SJCRH30 (cell line): Measurements from ENCODE around the gene FOXA2. TPM values are rescaled to one million over a fixed set of nuclear protein-coding genes. Genes with fewer than 3 reads are reported as not detected.

ENCODE experiments used
- DNase-seq, 2 experiments: peaks; one replicate each; pipeline ENCODE4 v3.0.0-alpha.2; 2015 to 2020
- H3K27ac ChIP-seq: fragments of 250-450 bp; sonication (Bioruptor Pico); 2 replicates; pipeline ENCODE4 v1.5.1; 2020; ENCODE audit warnings: mild to moderate bottlenecking, moderate library complexity
- H3K27me3 ChIP-seq: fragments of 250-450 bp; sonication (Bioruptor Pico); 2 replicates; pipeline ENCODE4 v1.5.1; 2020; ENCODE audit warnings: mild to moderate bottlenecking, moderate library complexity
- H3K36me3 ChIP-seq: fragments of 250-450 bp; sonication (Bioruptor Pico); 2 replicates; pipeline ENCODE4 v1.5.1; 2020; ENCODE audit warnings: mild to moderate bottlenecking, moderate library complexity
- H3K4me1 ChIP-seq: fragments of 250-450 bp; sonication (Bioruptor Pico); 2 replicates; pipeline ENCODE4 v1.5.1; 2020; ENCODE audit warnings: mild to moderate bottlenecking, moderate library complexity
- H3K4me3 ChIP-seq: fragments of 250-450 bp; sonication (Bioruptor Pico); 2 replicates; pipeline ENCODE4 v1.5.1; 2020; ENCODE audit warnings: mild to moderate bottlenecking, moderate library complexity
- H3K9me3 ChIP-seq: fragments of 250-450 bp; sonication (Bioruptor Pico); replicated peaks from 2 replicates; pipeline ENCODE4 v1.5.1; 2020; ENCODE audit warnings: mild to moderate bottlenecking, moderate library complexity
- total RNA-seq: library from RNA; depleted of rRNA; stranded (reverse); fragments of >200 nt; shearing (Covaris generic); gene quantifications from 2 replicates; pipeline ENCODE4 v1.2.3, GENCODE V29; 2014; rRNA removed

FOXA2 gene
- 2.7 and 3.2 TPM in 2 replicates for total RNA-seq

DNA sequence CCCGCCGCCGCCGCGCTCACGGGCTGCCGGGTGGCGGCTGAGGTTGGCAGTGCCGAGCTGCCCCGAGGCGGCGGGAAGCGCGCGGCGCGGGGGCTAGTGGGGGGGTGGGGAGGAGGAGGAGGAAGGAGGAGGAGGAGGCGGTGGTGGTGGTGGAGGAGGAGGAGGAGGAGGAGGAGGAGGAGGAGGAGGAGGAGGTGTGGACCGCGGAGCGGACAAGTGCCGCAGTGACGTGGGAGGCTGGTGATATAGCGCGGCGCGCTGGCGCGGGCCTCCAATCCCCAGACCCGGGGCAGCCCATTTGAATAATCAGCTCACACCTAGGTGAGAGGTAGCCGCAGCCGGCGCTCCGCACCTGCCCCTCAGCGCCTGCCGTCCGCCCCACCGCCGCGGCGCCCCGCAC lies at the start of gene FOXA2:
TSS of gene FOXA2 (minus strand) at position 51 of the 400 bp plus-strand sequence. CDS start 294 bp downstream, outside the sequence.
- Histone ChIP-seq H3K9me3 (no peaks in the 10 kb centered on the region), H3K36me3 (peaks cover 2% of the 10 kb centered on the region; the same call in 1 of the 2 replicates), H3K27ac (peak within 1 kb of the TSS; percentile 45; the same call in 1 of the 2 replicates), H3K4me3 (peak within 1 kb of the TSS; percentile 66), H3K4me1 (no peaks in the 10 kb centered on the region), H3K27me3 (no peaks in the 10 kb centered on the region)
- DNase-seq = no peak

- Histone ChIP-seq H3K4me3 (no peak overlapping the region), H3K4me1 (no peaks in the 10 kb centered on the region), H3K27me3 (no peaks in the 10 kb centered on the region), H3K9me3 (no peaks in the 10 kb centered on the region), H3K36me3 (no peaks in the 10 kb centered on the region), H3K27ac (no peak overlapping the region)
- no peak for DNase-seq
Observed at GRCh38 chr20:22630701-22631100, 46.3 kb upstream of the FOXA2 start.

DNA sequence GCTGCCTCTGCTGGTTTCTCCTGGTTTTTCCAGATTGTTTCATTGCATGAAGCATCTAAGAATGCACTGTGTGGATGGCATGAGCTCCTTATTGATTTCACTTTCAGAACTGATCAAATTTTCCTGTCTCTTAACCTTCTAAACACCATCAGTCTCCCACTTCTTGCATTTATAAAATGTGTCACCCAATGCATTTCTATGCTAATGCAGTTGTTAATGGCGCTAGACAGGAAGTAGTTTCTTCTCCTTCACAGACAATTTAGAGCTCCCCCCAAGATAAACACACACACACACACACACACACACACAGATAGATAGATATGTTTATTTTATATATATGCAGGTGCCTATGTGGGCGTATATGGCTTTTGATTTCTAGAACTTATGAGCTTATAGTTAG lies 45.6 kb upstream of the FOXA2 start:
- Histone ChIP-seq H3K27me3 (no peaks in the 10 kb centered on the region), H3K9me3 (no peaks in the 10 kb centered on the region), H3K4me3 (no peak overlapping the region), H3K36me3 (no peaks in the 10 kb centered on the region), H3K27ac (no peak overlapping the region), H3K4me1 (no peaks in the 10 kb centered on the region)
- DNase-seq = no peak

- no peak for DNase-seq
- Histone ChIP-seq H3K4me3 (no peak overlapping the region), H3K27ac (no peak overlapping the region), H3K36me3 (no peaks in the 10 kb centered on the region), H3K4me1 (no peaks in the 10 kb centered on the region), H3K27me3 (no peaks in the 10 kb centered on the region), H3K9me3 (no peaks in the 10 kb centered on the region)
Observed at GRCh38 chr20:22629447-22629846, 45.1 kb upstream of the FOXA2 start.

- Histone ChIP-seq H3K36me3 (no peaks in the 10 kb centered on the region), H3K9me3 (no peaks in the 10 kb centered on the region), H3K27ac (no peak overlapping the region), H3K4me1 (no peaks in the 10 kb centered on the region), H3K4me3 (no peak overlapping the region), H3K27me3 (no peaks in the 10 kb centered on the region)
- peak in 1 of 2 experiments; percentile 12 for DNase-seq
Observed at GRCh38 chr20:22626496-22626895, 42.1 kb upstream of the FOXA2 start.

DNA sequence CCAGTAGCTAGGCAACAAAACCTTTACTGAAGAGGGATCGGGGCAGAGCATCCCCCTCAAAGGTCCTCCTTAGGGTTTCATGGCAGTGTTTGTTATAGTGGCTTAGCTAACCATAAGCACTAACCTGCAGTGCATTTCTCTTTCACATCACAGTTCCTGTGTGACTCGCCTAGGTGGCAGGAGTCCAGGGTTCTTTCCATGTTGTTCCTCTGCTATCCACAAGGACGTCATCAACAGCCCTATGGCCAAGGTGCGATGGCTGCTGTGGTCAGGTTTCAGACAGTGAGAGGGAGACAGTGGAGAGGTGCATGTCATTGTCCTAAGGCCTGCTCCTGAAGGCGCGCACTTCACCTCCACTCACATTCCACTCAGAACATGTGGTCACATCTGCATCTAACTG lies 38.8 kb upstream of the FOXA2 start:
- H3K27me3 ChIP-seq = no peaks in the 10 kb centered on the region
- no peaks in the 10 kb centered on the region for H3K36me3 ChIP-seq
- no peak overlapping the region for H3K27ac ChIP-seq
- no peaks in the 10 kb centered on the region for H3K4me1 ChIP-seq
- H3K9me3 ChIP-seq = no peaks in the 10 kb centered on the region
- H3K4me3 ChIP-seq = no peak overlapping the region
- peak in 1 of 2 experiments; percentile 5 for DNase-seq

DNA sequence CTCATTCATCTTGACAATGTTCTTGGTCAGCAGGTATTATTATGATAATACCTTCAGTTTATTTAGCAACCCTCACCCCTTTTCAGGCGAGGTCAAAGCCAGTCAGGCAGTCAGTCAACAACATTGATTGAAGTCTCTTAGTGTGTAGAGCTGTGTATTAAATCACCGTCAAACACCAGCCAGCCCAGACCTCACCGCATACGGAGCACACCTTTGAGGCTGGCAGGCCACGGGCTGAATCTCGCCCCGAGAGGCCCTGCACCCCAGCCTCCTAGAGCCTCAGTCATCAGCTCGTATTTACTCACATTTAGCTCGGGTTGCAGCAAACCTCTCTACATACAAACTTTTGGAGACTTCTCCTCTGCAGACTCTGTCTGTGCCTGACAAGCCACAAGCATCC lies 36.0 kb upstream of the FOXA2 start:
- Histone ChIP-seq H3K36me3 (no peaks in the 10 kb centered on the region), H3K9me3 (no peaks in the 10 kb centered on the region), H3K27ac (no peak overlapping the region), H3K27me3 (no peaks in the 10 kb centered on the region), H3K4me1 (no peaks in the 10 kb centered on the region), H3K4me3 (no peak overlapping the region)
- no peak for DNase-seq

DNA sequence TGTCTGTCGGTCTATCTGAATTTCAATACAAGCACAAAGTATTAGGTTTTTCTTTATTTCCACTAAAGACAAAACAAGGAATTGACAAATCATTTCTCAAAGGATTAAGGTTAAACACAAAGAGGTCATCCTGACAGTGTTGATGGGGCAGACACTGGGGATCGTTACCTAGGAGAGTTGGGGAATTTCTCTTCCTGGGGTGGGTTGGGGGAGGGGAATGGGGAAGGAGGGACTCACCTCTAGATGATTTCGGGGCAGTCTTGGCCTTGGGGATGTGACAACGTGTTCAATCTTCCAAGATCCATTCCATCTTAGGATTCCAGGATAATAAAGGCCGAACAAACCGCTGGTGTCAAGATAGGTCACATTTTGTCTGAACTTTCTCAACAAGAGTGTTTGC lies 35.4 kb upstream of the FOXA2 start:
- no peaks in the 10 kb centered on the region for H3K9me3 ChIP-seq
- H3K36me3 ChIP-seq = no peaks in the 10 kb centered on the region
- H3K27ac ChIP-seq = no peak overlapping the region
- no peak overlapping the region for H3K4me3 ChIP-seq
- H3K27me3 ChIP-seq = no peaks in the 10 kb centered on the region
- no peaks in the 10 kb centered on the region for H3K4me1 ChIP-seq
- DNase-seq = no peak

DNA sequence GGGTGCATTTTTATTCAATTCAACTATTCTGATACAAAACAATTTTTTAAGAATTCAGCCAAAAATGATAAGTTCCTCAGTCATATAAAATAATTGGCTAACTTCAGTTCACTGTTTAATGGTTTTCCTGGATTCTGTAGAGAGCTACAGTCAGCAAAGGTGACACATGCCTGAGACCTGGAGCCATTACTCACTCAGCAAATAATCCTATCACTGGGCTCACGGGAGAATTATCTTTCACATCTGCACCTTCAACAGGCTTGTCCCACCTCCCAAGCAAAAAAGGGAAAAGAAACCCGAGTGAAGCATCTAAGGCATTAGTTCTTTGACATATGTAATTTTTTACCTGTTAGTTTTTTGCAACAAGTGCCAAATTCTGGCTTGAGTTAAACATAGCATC lies 34.9 kb upstream of the FOXA2 start:
- Histone ChIP-seq H3K9me3 (no peaks in the 10 kb centered on the region), H3K27ac (no peak overlapping the region), H3K4me3 (no peak overlapping the region), H3K36me3 (no peaks in the 10 kb centered on the region), H3K27me3 (no peaks in the 10 kb centered on the region), H3K4me1 (no peaks in the 10 kb centered on the region)
- DNase-seq = no peak

GRCh38 chr20:22617160-22617559 lies 32.8 kb upstream of the FOXA2 start:
- Histone ChIP-seq H3K36me3 (no peaks in the 10 kb centered on the region), H3K27ac (no peak overlapping the region), H3K27me3 (no peaks in the 10 kb centered on the region), H3K9me3 (no peaks in the 10 kb centered on the region), H3K4me1 (no peaks in the 10 kb centered on the region), H3K4me3 (no peak overlapping the region)
- DNase-seq = no peak

- H3K27me3 ChIP-seq = no peaks in the 10 kb centered on the region
- no peaks in the 10 kb centered on the region for H3K36me3 ChIP-seq
- no peak overlapping the region for H3K27ac ChIP-seq
- H3K4me3 ChIP-seq = no peak overlapping the region
- H3K4me1 ChIP-seq = no peaks in the 10 kb centered on the region
- no peak for DNase-seq
- no peaks in the 10 kb centered on the region for H3K9me3 ChIP-seq
Observed at GRCh38 chr20:22616551-22616950, 32.2 kb upstream of the FOXA2 start.

- Histone ChIP-seq H3K27ac (no peak overlapping the region), H3K4me3 (no peak overlapping the region), H3K9me3 (no peaks in the 10 kb centered on the region), H3K36me3 (no peaks in the 10 kb centered on the region), H3K4me1 (no peaks in the 10 kb centered on the region), H3K27me3 (no peaks in the 10 kb centered on the region)
- no peak for DNase-seq
Observed at GRCh38 chr20:22615425-22615824, 31.1 kb upstream of the FOXA2 start.

DNA sequence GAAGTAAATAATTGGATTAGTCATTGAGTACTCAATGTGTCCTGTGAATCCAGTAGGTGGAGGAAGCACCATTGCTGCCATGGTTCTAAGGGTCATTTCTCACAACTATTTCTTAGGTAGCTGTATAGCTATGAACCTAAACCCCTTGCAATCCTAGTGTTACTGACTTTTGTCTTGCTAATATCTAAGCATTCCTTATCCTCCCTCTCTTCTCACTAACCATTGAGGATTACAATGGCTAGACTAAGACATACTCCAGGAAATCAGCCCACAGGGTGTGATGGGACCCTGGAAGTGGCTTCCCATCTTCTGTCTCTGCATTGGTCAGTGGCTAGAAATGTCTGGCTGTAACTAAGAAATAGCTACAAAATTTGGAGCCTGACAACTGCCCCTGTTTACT lies 27.3 kb upstream of the FOXA2 start:
- H3K4me1 ChIP-seq = no peaks in the 10 kb centered on the region
- H3K36me3 ChIP-seq = no peaks in the 10 kb centered on the region
- H3K4me3 ChIP-seq = no peak overlapping the region
- H3K27me3 ChIP-seq = no peaks in the 10 kb centered on the region
- DNase-seq = no peak
- H3K9me3 ChIP-seq = no peaks in the 10 kb centered on the region
- H3K27ac ChIP-seq = no peak overlapping the region

DNA sequence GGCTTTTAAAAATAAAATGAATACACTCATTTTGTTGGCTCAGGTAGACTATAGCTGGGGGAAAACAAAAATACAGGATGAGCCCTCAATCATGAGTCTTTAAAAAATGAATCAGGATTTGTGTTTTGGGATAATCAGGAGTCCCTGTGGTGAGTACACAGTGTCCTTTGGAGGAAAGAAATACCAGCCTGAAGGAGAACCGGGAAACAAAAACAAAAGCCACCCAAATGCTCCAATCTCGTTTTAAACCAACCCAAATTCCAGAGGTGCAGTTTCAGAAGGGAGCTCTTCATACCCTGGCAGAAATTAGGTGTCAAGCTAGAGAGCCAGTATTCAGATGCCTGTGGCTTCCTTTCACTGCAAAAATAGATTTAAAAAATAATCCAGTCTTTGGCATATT lies 23.3 kb upstream of the FOXA2 start:
- H3K36me3 ChIP-seq = no peaks in the 10 kb centered on the region
- H3K9me3 ChIP-seq = no peaks in the 10 kb centered on the region
- H3K4me3 ChIP-seq = no peak overlapping the region
- H3K4me1 ChIP-seq = no peaks in the 10 kb centered on the region
- DNase-seq = no peak
- no peaks in the 10 kb centered on the region for H3K27me3 ChIP-seq
- no peak overlapping the region for H3K27ac ChIP-seq

DNA sequence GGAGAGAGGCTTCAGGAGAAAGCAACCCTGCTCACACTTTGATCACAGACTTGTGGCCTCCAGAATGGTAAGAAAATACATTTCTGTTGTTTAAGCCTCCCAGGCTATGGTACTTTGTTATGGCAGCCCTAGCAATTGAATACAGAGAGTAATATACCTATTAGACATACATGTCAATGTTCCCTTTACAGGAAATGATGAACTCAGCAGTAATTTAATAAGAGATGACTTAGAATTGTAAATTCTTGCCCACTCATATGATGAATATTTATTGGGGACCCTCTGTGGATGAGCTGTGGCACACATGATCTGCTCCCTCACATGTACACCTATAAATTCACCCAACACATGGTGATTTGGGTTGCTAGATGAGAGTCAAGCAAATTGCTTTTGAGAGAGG lies 20.4 kb upstream of the FOXA2 start:
- Histone ChIP-seq H3K27ac (no peak overlapping the region), H3K36me3 (no peaks in the 10 kb centered on the region), H3K4me3 (no peak overlapping the region), H3K4me1 (no peaks in the 10 kb centered on the region), H3K27me3 (no peaks in the 10 kb centered on the region), H3K9me3 (no peaks in the 10 kb centered on the region)
- DNase-seq = no peak

- Histone ChIP-seq H3K4me3 (no peak overlapping the region), H3K36me3 (no peaks in the 10 kb centered on the region), H3K4me1 (no peaks in the 10 kb centered on the region), H3K27me3 (no peaks in the 10 kb centered on the region), H3K9me3 (no peaks in the 10 kb centered on the region), H3K27ac (no peak overlapping the region)
- no peak for DNase-seq
Observed at GRCh38 chr20:22601361-22602141, 17.2 kb upstream of the FOXA2 start.
